A673 (cell line): ENCODE measurements around the gene NME2.

ENCODE experiments used
- CTCF ChIP-seq: fragments of 300-800, 200-600 bp; sonication (generic); conservative IDR thresholded peaks from 2 replicates; pipeline ENCODE4 v1.5.1; 2017; ENCODE audit warnings: low read depth, mild to moderate bottlenecking, antibody characterized with exemption, low read length, moderate library complexity, mixed read lengths
- EZH2 ChIP-seq: fragments of 200-600 bp; sonication (generic); IDR thresholded peaks from 2 replicates; pipeline ENCODE4 v1.6.1; 2017; ENCODE audit warnings: borderline replicate concordance, low read depth, mild to moderate bottlenecking, mixed read lengths, antibody characterized with exemption, low read length; ENCODE audit not compliant: poor library complexity, severe bottlenecking

GRCh38 chr17:51169340-51169739 is 3.1 kb downstream of the NME2 start:
- TF ChIP-seq EZH2 (no peak), CTCF (no peak)
